K562 (cell line): ENCODE results near the gene SYNJ2. TPM values are rescaled to one million over a fixed set of nuclear protein-coding genes. Genes with fewer than 3 reads are reported as not detected.

Experiments used
- CEBPZ ChIP-seq: fragments of 150-350 bp; IDR thresholded peaks from 2 replicates; pipeline ENCODE4 v1.6.1; 2014; ENCODE audit warnings: low read depth, mild to moderate bottlenecking, low read length, borderline replicate concordance
- CHD4 ChIP-seq: fragments of 200-600 bp; sonication (generic); IDR thresholded peaks from 3 replicates; pipeline ENCODE4 v1.6.1; 2012; ENCODE audit warnings: low read depth, mild to moderate bottlenecking, mixed read lengths, low read length, inconsistent platforms; ENCODE audit not compliant: insufficient read depth, insufficient replicate concordance, poor library complexity, severe bottlenecking
- E2F3 ChIP-seq: fragments of 250-450 bp; sonication (Bioruptor Pico); IDR thresholded peaks from 2 replicates; pipeline ENCODE4 v1.4.0; 2020; ENCODE audit warnings: mild to moderate bottlenecking
- GTF3C2 ChIP-seq: IDR thresholded peaks from 3 replicates; pipeline ENCODE4 v1.6.1; 2011; ENCODE audit warnings: borderline replicate concordance, mild to moderate bottlenecking, moderate library complexity; ENCODE audit not compliant: insufficient read length; ENCODE audit errors: extremely low read depth
- MXD1 ChIP-seq: fragments of 250-450 bp; sonication (Bioruptor Pico); IDR thresholded peaks from 2 replicates; pipeline ENCODE4 v1.8.0; 2021; ENCODE audit warnings: borderline replicate concordance, mild to moderate bottlenecking, moderate library complexity; ENCODE audit not compliant: poor library complexity, severe bottlenecking
- NFIC ChIP-seq: fragments of 450-650 bp; IDR thresholded peaks from 2 replicates; pipeline ENCODE4 v1.6.1; 2017; ENCODE audit warnings: mild to moderate bottlenecking, inconsistent platforms
- OTX1 ChIP-seq: fragments of 450-650 bp; formaldehyde crosslinking; IDR thresholded peaks from 2 replicates; pipeline ENCODE4 v1.4.0; 2022; ENCODE audit warnings: mild to moderate bottlenecking
- POLR2G ChIP-seq: fragments of 200-400 bp; formaldehyde crosslinking; IDR thresholded peaks from 2 replicates; pipeline ENCODE4 v1.6.1; 2017; ENCODE audit warnings: low read depth, mild to moderate bottlenecking, antibody characterized with exemption, low read length, moderate library complexity
- POLR3G ChIP-seq: IDR thresholded peaks from 2 replicates; pipeline ENCODE4 v1.6.1; 2011; ENCODE audit not compliant: insufficient read length, insufficient replicate concordance; ENCODE audit errors: extremely low read depth
- RBM14 ChIP-seq: fragments of 200-400 bp; formaldehyde crosslinking; IDR thresholded peaks from 2 replicates; pipeline ENCODE4 v1.6.1; 2018; ENCODE audit warnings: low read depth, mild to moderate bottlenecking, low read length, moderate library complexity, borderline replicate concordance; ENCODE audit not compliant: insufficient read depth
- SMAD2 ChIP-seq: fragments of 150-350 bp; IDR thresholded peaks from 2 replicates; pipeline ENCODE4 v1.6.1; 2014; ENCODE audit warnings: low read depth, mild to moderate bottlenecking, low read length
- SMAD4 ChIP-seq: fragments of 250-450 bp; sonication (Bioruptor Pico); conservative IDR thresholded peaks from 2 replicates; pipeline ENCODE4 v1.8.0; 2021; ENCODE audit warnings: inconsistent platforms, mild to moderate bottlenecking, moderate library complexity
- SMARCE1 ChIP-seq: fragments of 450-650 bp; IDR thresholded peaks from 2 replicates; pipeline ENCODE4 v1.7.1; 2016; ENCODE audit warnings: mild to moderate bottlenecking
- TAF1 ChIP-seq: IDR thresholded peaks from 2 replicates; pipeline ENCODE4 v1.6.1; 2011; ENCODE audit warnings: mild to moderate bottlenecking, low read length, moderate library complexity; ENCODE audit not compliant: insufficient read depth, control insufficient read depth, severe bottlenecking; ENCODE audit errors: extremely low read depth
- XRCC5 ChIP-seq: fragments of 200-400 bp; formaldehyde crosslinking; IDR thresholded peaks from 2 replicates; pipeline ENCODE4 v1.6.1; 2017; ENCODE audit warnings: low read depth, mild to moderate bottlenecking, low read length
- ZBTB49 ChIP-seq: sonication (generic); formaldehyde crosslinking; IDR thresholded peaks from 2 replicates; pipeline ENCODE4 v1.8.0; 2022; ENCODE audit warnings: missing genetic modification reagents, mild to moderate bottlenecking, borderline replicate concordance
- ZKSCAN8 ChIP-seq: fragments of 200-800 bp; sonication (Bioruptor generic); IDR thresholded peaks from 2 replicates; pipeline ENCODE4 v1.6.1; 2016; ENCODE audit warnings: missing genetic modification characterization, missing compliant biosample characterization
- polyA plus RNA-seq, 8 experiments: library from polyadenylated mRNA; depleted of rRNA in 4 of 8; stranded (reverse) in 5 of 8; unstranded in 3 of 8; fragments of >200 nt; fragmentation: Nextera tagmentation in 2 of 8; fragmentation: Illumina TruSeq in 1 of 8; extraction: Ambion mirVana in 2 of 8; extraction: Trizol in 1 of 8; gene quantifications; 2 replicates each; pipeline versions ENCODE4 v1.2.1 to v1.2.3, GENCODE V29; 2011 to 2014; ENCODE audit warnings: inconsistent platforms in 1 of 8, missing spikeins in 1 of 8
- total RNA-seq, 7 experiments: library from RNA; depleted of rRNA in 6 of 7; stranded (reverse); fragments of >200 nt in 6 of 7; fragmentation: Illumina TruSeq in 2 of 7; extraction: Trizol in 2 of 7; gene quantifications; 2 replicates each; pipeline versions ENCODE4 v1.2.1 to v1.2.3, GENCODE V29; 2011 to 2021; ENCODE audit warnings: low replicate concordance in 1 of 7

SYNJ2 gene
- total and polyA plus RNA-seq, 9 of the 15 experiments (the other 6 are each of a cell fraction or from before 2014, with no cell fraction given) = 3.0 to 27.7 (median 17.8) TPM

GRCh38 chr6:158024566-158025297, 43.1 kb downstream of the SYNJ2 start (continued):
- TF ChIP-seq GTF3C2 = no peak
- TF ChIP-seq RBM14 = no peak
- TF ChIP-seq TAF1 = no peak
- no peak for TF ChIP-seq CHD4
- no peak for TF ChIP-seq SMAD2
- peak; percentile 90 for TF ChIP-seq SMAD4 (CRISPR knock-in tag)
- no peak for TF ChIP-seq CEBPZ
- TF ChIP-seq ZBTB49 (CRISPR knock-in tag) = no peak
- no peak for TF ChIP-seq E2F3 (CRISPR knock-in tag)
- no peak for TF ChIP-seq MXD1
- no peak for TF ChIP-seq XRCC5
- no peak for TF ChIP-seq NFIC
- no peak for TF ChIP-seq POLR2G
- TF ChIP-seq SMARCE1 = no peak
- no peak for TF ChIP-seq OTX1 (CRISPR knock-in tag)
- no peak for TF ChIP-seq ZKSCAN8
- no peak for TF ChIP-seq POLR3G
